HEK293 (cell line): ENCODE data around the gene YIPF5.

Source experiments
- CTCF ChIA-PET: fragments of 350-600 bp; formaldehyde crosslinking; extraction: SDS; loops from one replicate; lab custom pipeline; 2021; ENCODE audit warnings: antibody characterized with exemption; lab: Yijun Ruan, JAX
- POLR2A ChIA-PET: fragments of 300-600 bp; formaldehyde crosslinking; extraction: SDS; loops from one replicate; lab custom pipeline; 2020; ENCODE audit warnings: antibody characterized with exemption, inconsistent platforms; lab: Yijun Ruan, JAX
- H3K27ac ChIP-seq: fragments of 200-500 bp; sonication (Bioruptor generic); 2 replicates; pipeline ENCODE4 v1.5.1; 2014; ENCODE audit warnings: low read depth, low read length, control low read depth, inconsistent platforms; ENCODE audit errors: extremely low read depth
- H3K36me3 ChIP-seq, 2 experiments: fragments of 200-500 bp in 1 of 2; sonication (Bioruptor generic) in 1 of 2; 1 replicate in 1 of 2; 2 replicates in 1 of 2; pipeline ENCODE4 v1.5.1; 2014 to 2017; ENCODE audit warnings: inconsistent platforms in 2 of 2, low read length in 2 of 2; ENCODE audit not compliant: control insufficient read depth in 2 of 2, insufficient read depth in 1 of 2
- H3K4me1 ChIP-seq: fragments of 200-500 bp; sonication (Bioruptor generic); 2 replicates; pipeline ENCODE4 v1.5.1; 2014; ENCODE audit warnings: mild to moderate bottlenecking, low read length, inconsistent platforms; ENCODE audit not compliant: control insufficient read depth, insufficient read depth
- H3K4me3 ChIP-seq: 2 replicates; pipeline ENCODE4 v1.5.1; 2011; ENCODE audit warnings: low read depth, mild to moderate bottlenecking, control low read depth, low read length, moderate library complexity
- H3K9me3 ChIP-seq: fragments of 200-500 bp; sonication (Bioruptor generic); 2 replicates; pipeline ENCODE4 v1.5.1; 2014; ENCODE audit warnings: low read depth, low read length, inconsistent platforms; ENCODE audit not compliant: control insufficient read depth, insufficient read depth
- GFI1B ChIP-seq: fragments of 450-650 bp; formaldehyde crosslinking; IDR thresholded peaks from 2 replicates; pipeline ENCODE4 v1.5.1; 2016; ENCODE audit warnings: missing biosample characterization, missing genetic modification characterization
- GLI4 ChIP-seq: fragments of 450-650 bp; formaldehyde crosslinking; IDR thresholded peaks from 2 replicates; pipeline ENCODE4 v1.5.1; 2016; ENCODE audit warnings: missing biosample characterization, missing genetic modification characterization
- HOXD13 ChIP-seq: sonication (generic); formaldehyde crosslinking; IDR thresholded peaks from 2 replicates; pipeline ENCODE4 v1.8.0; 2022; ENCODE audit warnings: missing genetic modification reagents, borderline replicate concordance
- KLF16 ChIP-seq: fragments of 450-650 bp; formaldehyde crosslinking; IDR thresholded peaks from 2 replicates; pipeline ENCODE4 v1.5.1; 2017; ENCODE audit warnings: missing biosample characterization, missing genetic modification characterization
- RBAK ChIP-seq: fragments of 450-650 bp; formaldehyde crosslinking; IDR thresholded peaks from 2 replicates; pipeline ENCODE4 v1.5.1; 2016; ENCODE audit warnings: missing biosample characterization, missing genetic modification characterization
- SCRT1 ChIP-seq: fragments of 450-650 bp; formaldehyde crosslinking; IDR thresholded peaks from 2 replicates; pipeline ENCODE4 v1.5.1; 2016; ENCODE audit warnings: missing biosample characterization, missing genetic modification characterization, borderline replicate concordance
- ZNF10 ChIP-seq: fragments of 450-650 bp; formaldehyde crosslinking; IDR thresholded peaks from 2 replicates; pipeline ENCODE4 v1.5.1; 2017; ENCODE audit warnings: missing biosample characterization, missing genetic modification characterization
- ZNF341 ChIP-seq: fragments of 450-650 bp; formaldehyde crosslinking; IDR thresholded peaks from 2 replicates; pipeline ENCODE4; 2016; ENCODE audit warnings: low read depth, missing biosample characterization, missing genetic modification characterization
- ZNF366 ChIP-seq: fragments of 450-650 bp; formaldehyde crosslinking; conservative IDR thresholded peaks from 2 replicates; pipeline ENCODE4 v1.5.1; 2016; ENCODE audit warnings: missing biosample characterization, missing genetic modification characterization
- ZNF404 ChIP-seq: fragments of 450-650 bp; formaldehyde crosslinking; IDR thresholded peaks from 2 replicates; pipeline ENCODE4 v1.5.1; 2017; ENCODE audit warnings: missing biosample characterization, missing genetic modification characterization
- ZNF473 ChIP-seq: fragments of 450-650 bp; formaldehyde crosslinking; IDR thresholded peaks from 2 replicates; pipeline ENCODE4 v1.5.1; 2017; ENCODE audit warnings: missing biosample characterization, missing genetic modification characterization
- ZNF521 ChIP-seq: fragments of 450-650 bp; formaldehyde crosslinking; IDR thresholded peaks from 2 replicates; pipeline ENCODE4 v1.5.1; 2017; ENCODE audit warnings: missing biosample characterization, mild to moderate bottlenecking, missing genetic modification characterization
- ZNF544 ChIP-seq: fragments of 450-650 bp; formaldehyde crosslinking; IDR thresholded peaks from 2 replicates; pipeline ENCODE4 v1.5.0; 2017; ENCODE audit warnings: missing biosample characterization, missing genetic modification characterization
- ZNF571 ChIP-seq: fragments of 450-650 bp; formaldehyde crosslinking; IDR thresholded peaks from 2 replicates; pipeline ENCODE4 v1.5.0; 2017; ENCODE audit warnings: missing biosample characterization, missing genetic modification characterization
- ZNF585B ChIP-seq: fragments of 450-650 bp; formaldehyde crosslinking; IDR thresholded peaks from 2 replicates; pipeline ENCODE4 v1.5.1; 2016; ENCODE audit warnings: missing biosample characterization, missing genetic modification characterization
- ZNF654 ChIP-seq: fragments of 450-650 bp; formaldehyde crosslinking; IDR thresholded peaks from 2 replicates; pipeline ENCODE4 v1.5.1; 2016; ENCODE audit warnings: low read depth, missing biosample characterization, missing genetic modification characterization
- ZNF660 ChIP-seq: fragments of 450-650 bp; IDR thresholded peaks from 2 replicates; pipeline ENCODE4 v1.5.1; 2018; ENCODE audit warnings: missing biosample characterization, mild to moderate bottlenecking, missing genetic modification characterization
- ZSCAN23 ChIP-seq: fragments of 450-650 bp; formaldehyde crosslinking; IDR thresholded peaks from 2 replicates; pipeline ENCODE4 v1.5.1; 2016; ENCODE audit warnings: missing biosample characterization, missing genetic modification characterization
- TF ChIP-seq, protein P1 (sequence below): fragments of 450-650 bp; formaldehyde crosslinking; IDR thresholded peaks from 2 replicates; pipeline ENCODE4 v1.5.1; 2016; ENCODE audit warnings: missing biosample characterization, missing genetic modification characterization
- TF ChIP-seq, protein P2 (sequence below): fragments of 450-650 bp; formaldehyde crosslinking; IDR thresholded peaks from 2 replicates; pipeline ENCODE4 v1.5.1; 2016; ENCODE audit warnings: missing biosample characterization, missing genetic modification characterization
- TF ChIP-seq, protein P3 (sequence below): fragments of 450-650 bp; formaldehyde crosslinking; optimal IDR thresholded peaks from 2 replicates; pipeline ENCODE3; 2016; ENCODE audit warnings: missing biosample characterization, mild to moderate bottlenecking, missing genetic modification characterization
- TF ChIP-seq, protein P4 (sequence below): fragments of 450-650 bp; formaldehyde crosslinking; IDR thresholded peaks from 2 replicates; pipeline ENCODE4 v1.5.1; 2017; ENCODE audit warnings: missing biosample characterization, missing genetic modification characterization

Gene YIPF5

DNA sequence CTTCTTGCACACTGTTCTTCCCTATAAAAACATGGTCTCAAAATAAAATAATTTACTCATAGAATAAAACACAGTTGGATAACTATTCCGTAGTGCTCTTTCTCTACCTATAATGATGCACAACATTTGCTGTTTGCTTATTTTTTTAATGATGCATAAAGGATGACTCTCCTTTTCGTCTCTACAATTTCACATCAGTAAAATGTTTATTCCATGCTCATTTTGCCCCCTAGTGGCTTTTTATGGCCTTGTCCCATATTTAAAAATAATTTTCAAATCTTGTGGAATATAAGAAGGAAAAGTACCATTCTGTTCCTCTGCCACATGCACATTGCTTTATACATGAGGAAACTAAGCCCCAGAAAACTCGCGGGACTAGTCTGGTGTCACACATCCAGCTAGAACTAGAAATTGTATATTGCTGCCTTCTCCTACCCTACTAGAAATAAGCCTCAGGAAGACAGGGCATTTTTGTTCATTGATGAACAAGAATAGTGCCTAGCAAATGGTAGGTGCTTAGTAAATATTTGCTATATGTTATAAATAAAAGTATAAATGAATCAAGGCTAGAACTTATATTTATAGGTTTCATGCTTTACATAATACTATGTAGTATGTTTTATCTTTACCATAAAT, 12.9 kb upstream of the YIPF5 start:
- Histone ChIP-seq H3K9me3 (no peaks in the 10 kb centered on the region), H3K4me3 (no peak overlapping the region), H3K36me3 (no peaks in the 10 kb centered on the region), H3K27ac (no peak overlapping the region), H3K4me1 (peaks cover 13% of the 10 kb centered on the region)
- TF ChIP-seq ZNF654 (tag by site-specific recombination), result peak; percentile 76
- 0 out of 2 replicates have a peak, but pooled peaks have one; percentile 22 for TF ChIP-seq ZNF366 (tag by site-specific recombination)
- 0 out of 2 replicates have a peak, but pooled peaks have one; percentile 40 for TF ChIP-seq ZNF660 (tag by site-specific recombination)
- TF ChIP-seq ZNF341 (tag by site-specific recombination), result no peak
- TF ChIP-seq, protein P1, sequence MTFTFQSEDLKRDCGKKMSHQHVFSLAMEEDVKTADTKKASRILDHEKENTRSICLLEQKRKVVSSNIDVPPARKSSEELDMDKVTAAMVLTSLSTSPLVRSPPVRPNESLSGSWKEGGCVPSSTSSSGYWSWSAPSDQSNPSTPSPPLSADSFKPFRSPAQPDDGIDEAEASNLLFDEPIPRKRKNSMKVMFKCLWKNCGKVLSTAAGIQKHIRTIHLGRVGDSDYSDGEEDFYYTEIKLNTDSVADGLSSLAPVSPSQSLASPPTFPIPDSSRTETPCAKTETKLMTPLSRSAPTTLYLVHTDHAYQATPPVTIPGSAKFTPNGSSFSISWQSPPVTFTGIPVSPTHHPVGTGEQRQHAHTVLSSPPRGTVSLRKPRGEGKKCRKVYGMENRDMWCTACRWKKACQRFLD (tag by site-specific recombination), result no peak
- no peak for TF ChIP-seq GFI1B (tag by site-specific recombination)
- TF ChIP-seq, protein P2, sequence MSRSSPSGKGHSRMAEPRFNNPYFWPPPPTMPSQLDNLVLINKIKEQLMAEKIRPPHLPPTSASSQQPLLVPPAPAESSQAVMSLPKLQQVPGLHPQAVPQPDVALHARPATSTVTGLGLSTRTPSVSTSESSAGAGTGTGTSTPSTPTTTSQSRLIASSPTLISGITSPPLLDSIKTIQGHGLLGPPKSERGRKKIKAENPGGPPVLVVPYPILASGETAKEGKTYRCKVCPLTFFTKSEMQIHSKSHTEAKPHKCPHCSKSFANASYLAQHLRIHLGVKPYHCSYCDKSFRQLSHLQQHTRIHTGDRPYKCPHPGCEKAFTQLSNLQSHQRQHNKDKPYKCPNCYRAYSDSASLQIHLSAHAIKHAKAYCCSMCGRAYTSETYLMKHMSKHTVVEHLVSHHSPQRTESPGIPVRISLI, result peak; percentile 60; the same call in 1 of the 2 replicates
- CTCF ChIA-PET, result interaction anchor here (0.6 to 0.8 kb wide), 6 partner anchors 213 to 1185 kb away, joined by 3 to 5 read pairs (median 3); no protein-coding TSS in a partner anchor
- POLR2A ChIA-PET, result no interaction called here

DNA sequence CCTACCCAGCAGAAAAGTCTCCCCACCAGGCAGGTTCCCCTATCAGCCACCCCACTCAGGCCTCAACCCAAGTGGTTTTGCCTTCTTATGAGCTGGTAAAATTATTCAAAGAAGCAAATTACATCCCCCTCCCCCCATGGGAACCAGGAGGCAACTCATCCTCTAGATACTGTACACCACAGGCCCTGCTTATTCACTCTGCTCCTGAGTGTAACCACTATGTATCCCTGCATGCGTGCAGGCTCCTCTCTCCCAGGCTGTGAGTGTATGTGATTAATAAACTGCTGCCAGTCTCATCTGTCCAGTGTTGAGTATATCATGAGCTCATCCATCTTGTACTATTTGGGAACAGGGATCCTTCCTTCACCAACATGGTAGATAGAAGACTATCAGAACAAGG, 8.8 kb upstream of the YIPF5 start:
- Histone ChIP-seq H3K27ac (no peak overlapping the region), H3K4me1 (no peaks in the 10 kb centered on the region), H3K36me3 (no peaks in the 10 kb centered on the region)
- CTCF ChIA-PET, result interaction anchor here (0.6 to 1.1 kb wide), 2 partner anchors 283 to 1261 kb away, joined by 3 to 4 read pairs; no protein-coding TSS in a partner anchor
- TF ChIP-seq, protein P3, sequence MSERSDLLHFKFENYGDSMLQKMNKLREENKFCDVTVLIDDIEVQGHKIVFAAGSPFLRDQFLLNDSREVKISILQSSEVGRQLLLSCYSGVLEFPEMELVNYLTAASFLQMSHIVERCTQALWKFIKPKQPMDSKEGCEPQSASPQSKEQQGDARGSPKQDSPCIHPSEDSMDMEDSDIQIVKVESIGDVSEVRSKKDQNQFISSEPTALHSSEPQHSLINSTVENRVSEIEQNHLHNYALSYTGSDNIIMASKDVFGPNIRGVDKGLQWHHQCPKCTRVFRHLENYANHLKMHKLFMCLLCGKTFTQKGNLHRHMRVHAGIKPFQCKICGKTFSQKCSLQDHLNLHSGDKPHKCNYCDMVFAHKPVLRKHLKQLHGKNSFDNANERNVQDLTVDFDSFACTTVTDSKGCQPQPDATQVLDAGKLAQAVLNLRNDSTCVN (tag by site-specific recombination), result no peak
- no peak for TF ChIP-seq ZNF521 (tag by site-specific recombination)
- no peak for TF ChIP-seq SCRT1 (tag by site-specific recombination)
- TF ChIP-seq RBAK (tag by site-specific recombination), result no peak
- TF ChIP-seq ZNF473 (tag by site-specific recombination), result no peak
- no peak for TF ChIP-seq HOXD13
- no peak for TF ChIP-seq ZNF544 (tag by site-specific recombination)
- no peak for TF ChIP-seq KLF16
- no peak for TF ChIP-seq ZNF571 (tag by site-specific recombination)
- TF ChIP-seq ZNF10 (tag by site-specific recombination), result no peak
- TF ChIP-seq GLI4 (tag by site-specific recombination), result no peak
- no peak for TF ChIP-seq ZSCAN23 (tag by site-specific recombination)
- no peak for TF ChIP-seq ZNF585B (tag by site-specific recombination)
- TF ChIP-seq ZNF404 (tag by site-specific recombination), result no peak
- TF ChIP-seq, protein P4, sequence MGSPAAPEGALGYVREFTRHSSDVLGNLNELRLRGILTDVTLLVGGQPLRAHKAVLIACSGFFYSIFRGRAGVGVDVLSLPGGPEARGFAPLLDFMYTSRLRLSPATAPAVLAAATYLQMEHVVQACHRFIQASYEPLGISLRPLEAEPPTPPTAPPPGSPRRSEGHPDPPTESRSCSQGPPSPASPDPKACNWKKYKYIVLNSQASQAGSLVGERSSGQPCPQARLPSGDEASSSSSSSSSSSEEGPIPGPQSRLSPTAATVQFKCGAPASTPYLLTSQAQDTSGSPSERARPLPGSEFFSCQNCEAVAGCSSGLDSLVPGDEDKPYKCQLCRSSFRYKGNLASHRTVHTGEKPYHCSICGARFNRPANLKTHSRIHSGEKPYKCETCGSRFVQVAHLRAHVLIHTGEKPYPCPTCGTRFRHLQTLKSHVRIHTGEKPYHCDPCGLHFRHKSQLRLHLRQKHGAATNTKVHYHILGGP (tag by site-specific recombination), result no peak
- TF ChIP-seq, all 188 proteins: peak for 0
- Histone ChIP-seq H3K9me3 (no peaks in the 10 kb centered on the region), H3K4me3 (no peak overlapping the region)
- POLR2A ChIA-PET, result interaction anchor here (0.9 kb wide), 1 partner anchor 9 kb away, joined by 3 read pairs; the partner anchor contains the start of genes KCTD16 and YIPF5
